ENCODE measurements around the gene UTP14C.

UTP14C gene

GRCh38 chr13:52022356-52022755 lies 2.1 kb upstream of the UTP14C start:
- ATAC-seq: no peak

GRCh38 chr13:52025475-52026245 lies 1.2 kb downstream of the UTP14C start:
- no peak for ATAC-seq
- TF ChIP-seq PATZ1 (CRISPR knock-in tag; IDR thresholded peaks at IDR 0.05; ENCODE audit: borderline replicate concordance) (no peak), CSRNP3 (CRISPR knock-in tag; IDR thresholded peaks at IDR 0.05) (no peak), PPARA (CRISPR knock-in tag; IDR thresholded peaks at IDR 0.05; ENCODE audit: borderline replicate concordance) (no peak), ZC3H10 (CRISPR knock-in tag; IDR thresholded peaks at IDR 0.05) (no peak), RARB (CRISPR knock-in tag; IDR thresholded peaks at IDR 0.05) (no peak), ISL1 (CRISPR knock-in tag; IDR thresholded peaks at IDR 0.05) (no peak), ZFP30 (CRISPR knock-in tag; IDR thresholded peaks at IDR 0.05) (no peak), TCF4 (CRISPR knock-in tag; IDR thresholded peaks at IDR 0.05; ENCODE audit: borderline replicate concordance) (no peak), CREB5 (CRISPR knock-in tag; IDR thresholded peaks at IDR 0.05; ENCODE audit: low read depth) (no peak), POU6F1 (CRISPR knock-in tag; IDR thresholded peaks at IDR 0.05; ENCODE audit: borderline replicate concordance, low read depth) (no peak), ARNTL (CRISPR knock-in tag; IDR thresholded peaks at IDR 0.05; ENCODE audit: borderline replicate concordance, low read depth) (no peak), ZFP3 (CRISPR knock-in tag; IDR thresholded peaks at IDR 0.05) (no peak), ZNF565 (CRISPR knock-in tag; conservative IDR thresholded peaks at IDR 0.05; ENCODE audit: low read depth) (no peak), GLIS3 (CRISPR knock-in tag; IDR thresholded peaks at IDR 0.05) (no peak), SNAI2 (CRISPR knock-in tag; IDR thresholded peaks at IDR 0.05) (no peak), ZNF8 (CRISPR knock-in tag; IDR thresholded peaks at IDR 0.05) (no peak), TOX (CRISPR knock-in tag; IDR thresholded peaks at IDR 0.05; ENCODE audit: borderline replicate concordance) (no peak), CSDC2 (CRISPR knock-in tag; IDR thresholded peaks at IDR 0.05) (no peak), ESRRG (CRISPR knock-in tag; IDR thresholded peaks at IDR 0.05) (no peak)

More at GRCh38 chr13:52022356-52022755, 2.1 kb upstream of the UTP14C start:
- no peak for TF ChIP-seq SNAI2 (CRISPR knock-in tag; IDR thresholded peaks at IDR 0.05)
- no peak for TF ChIP-seq ZC3H10 (CRISPR knock-in tag; IDR thresholded peaks at IDR 0.05)
- TF ChIP-seq TCF4 (CRISPR knock-in tag; IDR thresholded peaks at IDR 0.05; ENCODE audit: borderline replicate concordance): no peak
- TF ChIP-seq ZNF565 (CRISPR knock-in tag; conservative IDR thresholded peaks at IDR 0.05; ENCODE audit: low read depth): no peak
- no peak for TF ChIP-seq OSR1 (CRISPR knock-in tag; IDR thresholded peaks at IDR 0.05)
- no peak for TF ChIP-seq PPARA (CRISPR knock-in tag; IDR thresholded peaks at IDR 0.05; ENCODE audit: borderline replicate concordance)

- no peak for ATAC-seq
- TF ChIP-seq TSHZ2 (CRISPR knock-in tag; IDR thresholded peaks at IDR 0.05) (no peak), PPARA (CRISPR knock-in tag; IDR thresholded peaks at IDR 0.05; ENCODE audit: borderline replicate concordance) (no peak), TCF4 (CRISPR knock-in tag; IDR thresholded peaks at IDR 0.05; ENCODE audit: borderline replicate concordance) (no peak), ESRRG (CRISPR knock-in tag; IDR thresholded peaks at IDR 0.05) (no peak), ZNF8 (CRISPR knock-in tag; IDR thresholded peaks at IDR 0.05) (no peak), CREB5 (CRISPR knock-in tag; IDR thresholded peaks at IDR 0.05; ENCODE audit: low read depth) (no peak), CSDC2 (CRISPR knock-in tag; IDR thresholded peaks at IDR 0.05) (no peak), ZC3H10 (CRISPR knock-in tag; IDR thresholded peaks at IDR 0.05) (no peak), BACH2 (CRISPR knock-in tag; IDR thresholded peaks at IDR 0.05; ENCODE audit: borderline replicate concordance) (no peak), PATZ1 (CRISPR knock-in tag; IDR thresholded peaks at IDR 0.05; ENCODE audit: borderline replicate concordance) (no peak), CSRNP3 (CRISPR knock-in tag; IDR thresholded peaks at IDR 0.05) (no peak)
These were observed 1.7 kb downstream of the UTP14C start for GRCh38 chr13:52026246-52026626.

Data from SK-N-SH treated with all-trans-retinoic acid at 6 μM for 48 hours (cell line).